PC-3 (cell line): ENCODE measurements around the gene AP2M1. TPM values are rescaled to one million over a fixed set of nuclear protein-coding genes. Genes with fewer than 3 reads are reported as not detected.

Experiments
- ATAC-seq: fragments of 200-7000 bp; cut with Tn5 transposase; 2 replicates; pipeline ENCODE4 v1.9.1; 2020; ENCODE audit warnings: mild to moderate bottlenecking, moderate library complexity
- BruUV-seq: library from RNA; stranded (reverse); fragments of 400-500 nt; replicated peaks from 2 replicates; lab custom pipeline; 2021; lab: Mats Ljungman, UMichigan
- CTCF ChIA-PET: fragments of 300-600 bp; sonication (Branson Sonifier 250); formaldehyde crosslinking; loops from one replicate; lab custom pipeline; 2022; ENCODE audit warnings: antibody characterized with exemption; lab: Charles Lee
- POLR2A ChIA-PET: fragments of 300-600 bp; sonication (Branson Sonifier 250); formaldehyde crosslinking; loops from one replicate; lab custom pipeline; 2022; ENCODE audit warnings: antibody characterized with exemption; ENCODE audit not compliant: unreplicated experiment; lab: Charles Lee
- DNase-seq: peaks from one replicate; pipeline ENCODE4 v3.0.0-alpha.2; 2015
- H2AFZ ChIP-seq: fragments of 300-600 bp; sonication (generic); 2 replicates; pipeline ENCODE4 v1.6.0; 2016; ENCODE audit warnings: antibody characterized with exemption, low read length
- H3F3A ChIP-seq: fragments of 300-600 bp; sonication (generic); one replicate; pipeline ENCODE4 v1.6.0; 2017; ENCODE audit warnings: antibody characterized with exemption, low read length, control low read depth, mild to moderate bottlenecking; ENCODE audit not compliant: unreplicated experiment
- H3K27ac ChIP-seq: fragments of 300-600 bp; sonication (generic); 2 replicates; pipeline ENCODE4 v1.5.1; 2016; ENCODE audit warnings: mild to moderate bottlenecking, low read length
- H3K27me3 ChIP-seq: fragments of 300-600 bp; sonication (generic); 2 replicates; pipeline ENCODE4 v1.6.1; 2016; ENCODE audit warnings: low read length, mixed read lengths
- H3K36me3 ChIP-seq: fragments of 300-600 bp; sonication (generic); 2 replicates; pipeline ENCODE4 v1.6.1; 2016; ENCODE audit warnings: low read depth, mixed run types, low read length, mixed read lengths
- H3K4me1 ChIP-seq: fragments of 300-600 bp; sonication (generic); 2 replicates; pipeline ENCODE4 v1.5.1; 2016; ENCODE audit warnings: low read length; ENCODE audit not compliant: insufficient read depth
- H3K4me2 ChIP-seq: fragments of 300-600 bp; sonication (generic); 2 replicates; pipeline ENCODE4 v1.6.0; 2016; ENCODE audit warnings: low read length
- H3K4me3 ChIP-seq: fragments of 300-600 bp; sonication (generic); 2 replicates; pipeline ENCODE4 v1.5.1; 2016; ENCODE audit warnings: mild to moderate bottlenecking, low read length, mixed read lengths
- H3K79me2 ChIP-seq: fragments of 300-600 bp; sonication (generic); 2 replicates; pipeline ENCODE4 v1.6.1; 2017; ENCODE audit warnings: low read length, mixed read lengths
- H3K9ac ChIP-seq: fragments of 300-600 bp; sonication (generic); 2 replicates; pipeline ENCODE4 v1.6.0; 2016; ENCODE audit warnings: mild to moderate bottlenecking, low read length
- H3K9me2 ChIP-seq: fragments of 300-600 bp; sonication (generic); replicated peaks from 2 replicates; pipeline ENCODE4 v1.6.1; 2016; ENCODE audit warnings: mixed run types, low read length, mixed read lengths
- H3K9me3 ChIP-seq: fragments of 300-600 bp; sonication (generic); 2 replicates; pipeline ENCODE4 v1.6.1; 2016; ENCODE audit warnings: low read length, mixed read lengths
- H4K20me1 ChIP-seq: fragments of 300-600 bp; sonication (generic); 2 replicates; pipeline ENCODE4 v1.6.1; 2016; ENCODE audit warnings: low read length, mixed read lengths
- CTCF ChIP-seq: fragments of 300-600 bp; sonication (generic); conservative IDR thresholded peaks from 2 replicates; pipeline ENCODE4 v1.5.1; 2017; ENCODE audit warnings: antibody characterized with exemption, low read depth, mild to moderate bottlenecking, low read length
- EZH2 ChIP-seq: fragments of 300-600 bp; sonication (generic); IDR thresholded peaks from one replicate; pipeline ENCODE4 v1.6.1; 2017; ENCODE audit warnings: antibody characterized with exemption, mild to moderate bottlenecking, low read length; ENCODE audit not compliant: unreplicated experiment
- EZH2phosphoT487 ChIP-seq: fragments of 300-600 bp; sonication (generic); IDR thresholded peaks from 2 replicates; pipeline ENCODE4 v1.6.1; 2018; ENCODE audit warnings: mild to moderate bottlenecking, antibody characterized with exemption, low read length, borderline replicate concordance
- intact Hi-C: fragments of 100-400 bp; cut with micrococcal nuclease; formaldehyde crosslinking; loops from 2 replicates; pipeline ENCODE4 v1.9.0; 2023
- total RNA-seq: library from RNA; depleted of rRNA; stranded (reverse); fragments of >200 nt; gene quantifications from 2 replicates; pipeline ENCODE4 v1.2.3, GENCODE V29; 2014

AP2M1 gene
- total RNA-seq, 1 experiment from 2014 or later = 522 TPM

DNA sequence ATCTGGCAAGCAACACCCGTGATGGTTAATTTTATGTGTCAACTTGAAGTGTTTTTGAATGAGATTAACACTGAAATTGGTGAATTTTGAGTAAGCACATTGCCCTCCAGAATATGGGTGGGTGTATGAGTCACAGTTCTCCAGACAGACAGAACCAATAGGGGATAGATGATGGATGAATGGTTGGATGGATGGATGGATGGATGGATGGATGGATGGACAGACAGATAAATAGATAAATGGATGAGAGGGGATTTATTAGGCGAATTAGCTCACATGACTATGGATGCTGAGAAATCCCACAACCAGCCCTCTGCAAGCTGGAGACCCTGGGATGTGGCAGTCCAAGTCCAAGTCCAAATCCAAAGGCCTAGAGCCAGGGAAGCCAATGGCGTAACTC lies 49.3 kb downstream of the AP2M1 start:
- H3K27ac ChIP-seq = no peak overlapping the region
- H3K9me2 ChIP-seq = no peaks in the 10 kb centered on the region
- ChIA-PET CTCF (no interaction called here), POLR2A (no interaction called here)
- H3K27me3 ChIP-seq = no peaks in the 10 kb centered on the region
- ATAC-seq (no peak), DNase-seq (no peak)
- no peak for TF ChIP-seq CTCF
- TF ChIP-seq EZH2phosphoT487 = no peak
- TF ChIP-seq EZH2 = no peak
- H3K9ac ChIP-seq = no peak overlapping the region
- BruUV-seq = no TSS peak
- intact Hi-C loops = no loop called here
- H3K36me3 ChIP-seq = no peaks in the 10 kb centered on the region
- no peaks in the 10 kb centered on the region for H3K79me2 ChIP-seq
- no peaks in the 10 kb centered on the region for H3K9me3 ChIP-seq
- H4K20me1 ChIP-seq = no peaks in the 10 kb centered on the region
- H3F3A ChIP-seq = no peaks in the 10 kb centered on the region
- H3K4me1 ChIP-seq = peaks cover 6% of the 10 kb centered on the region
- H2AFZ ChIP-seq = no peak overlapping the region
- H3K4me3 ChIP-seq = no peak overlapping the region
- H3K4me2 ChIP-seq = no peak overlapping the region

DNA sequence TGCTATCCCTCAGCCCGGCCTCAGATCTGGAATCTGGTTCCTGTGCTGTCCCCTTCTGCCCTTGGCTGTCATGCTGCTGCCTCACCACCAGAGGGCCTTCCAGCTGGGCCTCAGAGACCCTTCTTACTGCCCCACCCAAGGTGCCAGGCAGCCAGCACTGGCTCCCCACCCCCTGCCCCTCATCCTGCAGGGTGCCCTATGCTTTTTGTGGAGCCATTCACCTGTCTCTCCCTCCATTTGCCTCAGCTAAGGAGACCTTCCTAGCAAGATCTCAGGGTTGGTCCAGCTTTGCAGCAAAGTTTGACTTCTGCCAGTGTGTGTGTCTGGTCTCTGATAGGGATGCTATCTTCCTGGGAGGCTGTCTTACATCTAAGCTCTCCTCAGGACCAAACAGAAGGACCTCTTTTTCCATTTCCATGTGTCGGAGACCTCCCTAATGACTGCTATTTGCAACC lies 52.9 kb downstream of the AP2M1 start:
- Histone ChIP-seq H3K27ac (no peak overlapping the region), H3K9me3 (no peaks in the 10 kb centered on the region), H3F3A (no peaks in the 10 kb centered on the region), H3K27me3 (peaks cover 10% of the 10 kb centered on the region), H2AFZ (no peak overlapping the region), H3K36me3 (no peaks in the 10 kb centered on the region), H3K9me2 (no peaks in the 10 kb centered on the region), H3K4me3 (no peak overlapping the region), H3K4me1 (peaks cover 9% of the 10 kb centered on the region; the same call in 1 of the 2 replicates), H3K79me2 (no peaks in the 10 kb centered on the region), H3K9ac (no peak overlapping the region), H4K20me1 (no peaks in the 10 kb centered on the region), H3K4me2 (no peak overlapping the region)
- no TSS peak for BruUV-seq
- ATAC-seq (0 out of 2 replicates have a peak, but pooled peaks have one; percentile 8), DNase-seq (peak; percentile 54)
- ChIA-PET POLR2A (no interaction called here), CTCF (interaction anchor here (0.8 to 1.1 kb wide), 3 partner anchors 20 to 51 kb away, joined by 3 to 14 read pairs (median 3); partner anchors contain the start of gene EEF1AKMT4)
- TF ChIP-seq CTCF (peak; percentile 84), EZH2phosphoT487 (no peak), EZH2 (no peak)
- intact Hi-C loops = loop anchor here (1.0 kb wide), 1 partner anchor 57 kb away; no protein-coding TSS in a partner anchor
